Stimulated activated CD4-positive, alpha-beta T cell treated with anti-CD3 and anti-CD28 coated beads, Interleukin-12 subunit alpha, Interleukin-12 subunit beta, amount 100 ng/mL, for 4 hours (primary cell): ENCODE measurements around the gene ALPL.
A peak's percentile ranks its signal among the peaks of the same experiment; 100 is the strongest.
"Not testable (repeated sequence)": the region's sequence is repeated elsewhere in the genome, so short reads cannot be mapped to it uniquely, and the experiment has no call there.

Source experiments
- DNase-seq: peaks from one replicate; pipeline ENCODE4 v3.0.0-alpha.2; 2020

Gene ALPL

GRCh38 chr1:21508580-21509350 is 458 bp upstream of the ALPL start:
- DNase-seq = peak; percentile 73

DNA sequence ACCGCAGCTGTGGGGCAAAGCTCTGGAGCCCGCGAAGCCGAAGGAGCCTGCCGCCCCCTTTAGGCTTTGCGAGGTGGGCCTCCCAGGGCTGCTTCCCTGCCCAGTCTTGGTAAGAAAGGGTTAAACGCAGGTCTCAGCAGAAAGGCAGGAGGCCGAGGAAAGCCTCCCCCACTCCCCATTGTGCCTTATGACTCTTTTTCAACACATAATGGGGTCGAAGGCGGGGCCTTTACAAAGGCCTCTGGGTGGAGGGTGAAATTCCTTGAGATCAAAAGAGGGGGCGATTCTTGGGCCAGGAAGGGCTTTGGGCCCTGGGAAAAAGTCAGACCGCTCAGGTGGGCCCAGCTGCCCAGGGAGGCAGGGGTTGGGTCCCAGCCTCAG is 880 bp downstream of the ALPL start:
- DNase-seq = no peak

GRCh38 chr1:21510885-21511578 is 1.8 kb downstream of the ALPL start:
- no peak for DNase-seq

DNA sequence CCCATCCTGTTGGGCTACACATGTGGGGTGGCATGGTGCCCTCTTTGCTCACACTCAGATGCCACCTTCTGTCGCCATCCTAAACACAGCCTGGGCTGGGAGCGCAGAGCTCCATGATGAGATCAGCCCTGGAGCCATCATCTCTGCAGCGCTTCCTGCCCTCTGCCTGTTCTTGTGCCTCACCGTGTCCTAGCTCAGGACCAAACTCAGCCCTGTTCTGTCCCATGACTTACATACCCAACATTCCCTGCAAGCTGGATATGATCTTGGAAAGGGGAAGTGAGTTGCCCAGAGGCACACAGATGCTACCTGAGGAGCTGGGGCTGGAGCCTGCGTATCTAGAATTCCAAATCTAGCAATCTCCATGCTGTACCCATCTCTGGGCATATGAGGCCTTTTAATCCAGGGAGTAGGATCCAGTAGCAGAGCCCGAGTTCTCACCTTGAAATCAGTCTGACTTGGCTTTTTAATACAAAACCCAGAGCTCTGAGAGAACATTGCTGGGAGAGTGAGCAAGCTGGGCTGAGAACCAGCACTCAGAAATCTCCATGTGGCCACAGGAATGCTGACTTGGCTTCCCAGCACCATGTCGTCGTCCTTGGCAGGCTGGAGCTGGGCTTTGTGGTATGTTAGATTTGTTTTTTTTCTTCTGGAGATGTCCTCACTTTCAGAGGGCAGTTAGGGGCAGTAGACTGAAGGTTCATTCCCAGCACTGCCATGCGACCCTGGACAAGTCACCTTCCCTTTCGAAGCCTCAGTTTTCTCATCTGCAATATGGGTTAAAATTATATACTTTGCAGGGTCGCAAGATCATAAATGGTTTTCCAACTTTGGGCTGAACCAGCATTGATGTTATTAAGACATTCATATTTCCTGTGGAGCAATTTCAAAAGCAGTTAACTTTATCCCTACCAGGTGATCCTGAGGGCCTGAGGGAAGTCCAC is 2.6 kb downstream of the ALPL start:
- DNase-seq = no peak

DNA sequence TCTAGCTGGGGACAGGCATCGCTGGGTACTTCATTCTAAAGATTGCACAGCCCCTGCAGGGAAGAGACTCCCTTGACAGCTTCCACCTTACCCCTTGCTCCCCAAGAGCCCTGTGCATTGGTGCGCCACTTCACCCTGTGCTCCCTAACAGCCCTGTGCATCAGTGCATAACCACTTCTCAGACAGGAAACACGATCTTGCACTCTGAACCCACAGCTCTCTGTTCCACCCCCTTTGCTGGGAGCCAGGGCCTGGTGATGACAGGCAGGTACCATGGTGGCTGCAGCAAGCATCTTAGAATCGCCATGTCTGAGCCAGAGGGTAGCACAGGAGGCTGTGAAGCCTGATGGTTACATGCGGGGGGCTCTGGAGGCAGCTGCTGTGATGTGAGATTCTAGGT is 5.0 kb downstream of the ALPL start:
- no peak for DNase-seq

- DNase-seq = no peak
Measured at GRCh38 chr1:21517161-21517589, 8.0 kb downstream of the ALPL start.

- no peak for DNase-seq
Measured at GRCh38 chr1:21517660-21518480, 8.6 kb downstream of the ALPL start.

DNA sequence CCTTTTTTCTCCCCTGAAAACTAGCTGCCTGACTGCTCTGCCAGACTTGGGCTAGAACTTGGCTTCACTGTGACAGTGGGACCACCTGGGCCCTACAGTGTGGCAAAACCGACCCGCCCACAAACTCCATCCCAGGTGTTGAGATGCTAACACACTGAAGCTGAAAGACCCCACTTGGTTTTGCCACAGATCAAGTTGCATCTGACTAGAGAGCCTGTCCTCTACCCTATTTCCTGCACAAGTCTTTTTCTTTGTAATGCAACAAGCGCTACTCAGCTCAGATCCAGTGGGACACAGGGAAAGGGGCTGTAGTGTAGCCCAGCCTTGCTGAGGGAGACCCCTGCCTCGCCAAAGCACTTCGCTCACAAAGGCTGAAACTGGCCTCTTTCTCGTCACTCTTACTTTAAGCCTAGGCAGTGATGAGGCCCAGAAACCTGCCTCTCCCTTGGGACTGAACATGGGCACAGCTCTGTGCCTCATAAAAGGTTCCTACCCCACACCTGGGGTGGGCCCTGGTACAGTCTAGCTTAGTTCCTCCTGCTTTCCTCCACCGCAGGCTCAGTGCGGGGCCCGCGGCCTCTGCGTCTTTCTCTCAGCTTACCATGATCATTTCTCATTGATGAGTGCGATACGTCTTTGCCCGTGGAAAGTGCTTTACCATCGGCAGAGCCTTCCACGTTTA is 9.7 kb downstream of the ALPL start:
- DNase-seq = no peak

DNA sequence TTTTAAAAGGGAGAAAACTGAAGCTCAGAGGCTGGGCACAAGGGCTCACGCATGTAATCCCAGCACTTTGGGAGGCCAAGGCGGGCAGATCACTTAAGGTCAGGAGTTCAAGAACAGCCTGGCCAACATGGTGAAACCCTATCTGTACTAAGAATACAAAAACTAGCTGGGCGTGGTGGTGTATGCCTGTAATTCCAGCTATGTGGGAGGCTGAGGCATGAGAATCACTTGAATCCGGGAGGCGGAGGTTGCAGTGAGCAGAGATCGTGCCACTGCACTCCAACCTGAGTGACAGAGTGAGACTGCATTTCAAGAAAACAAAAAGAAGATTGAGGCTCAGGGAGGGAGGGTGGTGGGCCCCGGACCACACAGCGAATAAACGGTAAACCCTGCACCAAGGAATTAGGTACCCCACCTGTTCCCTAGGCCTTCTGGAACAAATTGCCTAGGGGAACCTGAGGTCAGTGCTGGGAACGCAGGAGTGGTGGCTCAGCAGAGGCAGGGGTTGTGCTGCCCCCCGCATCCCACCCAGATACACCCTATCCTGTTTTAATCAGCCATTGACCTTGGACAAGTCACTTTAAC is 10.4 kb downstream of the ALPL start:
- not testable (repeated sequence) for DNase-seq

DNA sequence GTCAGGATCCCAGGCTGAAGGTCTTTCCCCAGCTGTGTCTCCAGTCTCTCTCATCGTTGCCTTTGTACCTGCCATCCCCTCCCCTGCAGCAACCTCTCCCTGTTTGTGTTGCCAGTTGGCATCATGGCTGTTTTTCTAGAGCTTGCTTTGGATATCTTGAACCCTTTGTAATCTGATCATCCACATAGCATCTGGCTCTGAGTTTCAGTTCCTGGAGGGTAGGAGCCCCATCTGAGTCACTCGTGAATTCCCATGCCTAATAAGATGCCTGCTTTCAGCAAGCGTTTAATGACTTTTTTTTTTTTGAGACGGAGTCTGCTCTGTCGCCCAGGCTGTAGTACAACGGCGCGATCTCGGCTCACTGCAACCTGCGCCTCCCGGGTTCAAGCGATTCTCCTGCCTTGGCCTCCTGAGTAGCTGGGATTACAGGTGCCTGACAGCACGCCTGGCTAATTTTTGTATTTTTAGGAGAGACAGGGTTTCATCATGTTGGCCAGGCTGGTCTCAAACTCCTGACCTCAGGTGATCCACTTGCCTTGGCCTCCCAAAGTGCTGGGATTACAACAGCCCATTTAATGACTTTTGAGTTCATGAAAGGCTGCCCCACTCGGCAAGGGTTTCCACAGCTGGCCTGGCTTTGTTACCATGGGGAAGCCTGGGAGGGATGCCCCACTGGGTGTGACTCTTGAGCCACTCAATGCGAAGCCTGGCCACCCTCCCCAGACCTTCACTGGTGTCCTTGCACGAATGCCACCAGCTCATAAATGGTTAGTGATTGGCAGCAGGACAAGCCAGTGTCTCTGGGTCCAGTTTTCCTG is 11.9 kb downstream of the ALPL start:
- DNase-seq = no peak

DNA sequence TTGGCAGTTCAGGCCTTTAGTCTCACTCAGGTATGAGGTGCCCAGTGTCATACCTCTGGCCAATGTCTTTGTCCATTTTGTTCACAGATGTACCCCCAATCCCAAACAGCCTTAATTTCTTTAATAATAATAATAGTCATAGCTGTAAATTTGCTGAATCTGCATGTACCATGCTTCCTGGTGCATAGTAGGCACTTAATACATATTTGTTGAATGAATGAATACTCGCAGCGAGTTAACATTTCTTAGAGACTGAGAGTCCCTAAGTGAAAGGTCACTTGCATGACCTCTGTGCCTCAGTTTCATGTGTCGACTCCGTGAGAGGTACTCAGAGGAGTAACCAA is 12.5 kb downstream of the ALPL start:
- DNase-seq = no peak

GRCh38 chr1:21522525-21523038 is 13.4 kb downstream of the ALPL start:
- no peak for DNase-seq

GRCh38 chr1:21523297-21523813 is 14.1 kb downstream of the ALPL start:
- DNase-seq = no peak

DNA sequence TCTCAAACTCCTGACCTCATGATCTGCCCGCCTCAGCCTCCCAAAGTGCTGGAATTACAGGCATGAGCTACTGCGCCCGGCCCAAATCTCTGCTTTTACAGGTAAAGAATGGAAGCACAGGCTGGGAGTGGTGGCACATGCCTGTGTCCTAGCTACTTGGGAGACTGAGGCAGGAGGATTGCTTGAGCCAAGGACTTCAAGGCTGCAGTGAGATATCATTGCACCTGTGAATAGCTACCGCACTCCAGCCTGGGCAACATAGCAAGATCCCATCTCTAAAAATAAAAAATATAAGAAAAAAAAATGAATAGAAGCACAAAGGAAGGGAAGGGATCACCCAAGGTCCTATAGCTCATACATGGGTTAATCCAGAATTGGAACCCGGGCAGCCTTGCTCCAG is 15.0 kb downstream of the ALPL start:
- DNase-seq = no peak

GRCh38 chr1:21524686-21525339 is 15.6 kb downstream of the ALPL start:
- no peak for DNase-seq

GRCh38 chr1:21525340-21525717 is 16.1 kb downstream of the ALPL start:
- DNase-seq = no peak

DNA sequence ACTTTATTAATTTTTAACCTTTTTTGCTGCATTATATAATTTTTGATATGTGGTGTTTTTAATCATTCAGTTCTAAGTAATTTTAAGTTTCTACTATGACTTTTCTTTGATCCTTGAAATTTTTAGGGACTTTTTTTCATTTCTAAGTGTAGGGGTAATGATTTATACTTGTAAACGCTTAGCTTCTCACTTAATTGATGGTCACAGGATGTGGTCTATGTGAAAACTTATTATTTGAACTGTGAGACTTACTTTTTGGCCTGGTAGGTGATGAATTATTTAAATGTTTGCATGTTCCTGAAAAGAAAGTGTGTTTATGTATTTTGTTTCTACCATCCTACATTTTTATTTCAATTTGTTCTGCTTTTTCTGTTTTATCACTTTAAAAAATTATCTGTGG is 17.2 kb downstream of the ALPL start:
- DNase-seq = no peak

- no peak for DNase-seq
Measured at GRCh38 chr1:21530368-21531016, 21.3 kb downstream of the ALPL start.

DNA sequence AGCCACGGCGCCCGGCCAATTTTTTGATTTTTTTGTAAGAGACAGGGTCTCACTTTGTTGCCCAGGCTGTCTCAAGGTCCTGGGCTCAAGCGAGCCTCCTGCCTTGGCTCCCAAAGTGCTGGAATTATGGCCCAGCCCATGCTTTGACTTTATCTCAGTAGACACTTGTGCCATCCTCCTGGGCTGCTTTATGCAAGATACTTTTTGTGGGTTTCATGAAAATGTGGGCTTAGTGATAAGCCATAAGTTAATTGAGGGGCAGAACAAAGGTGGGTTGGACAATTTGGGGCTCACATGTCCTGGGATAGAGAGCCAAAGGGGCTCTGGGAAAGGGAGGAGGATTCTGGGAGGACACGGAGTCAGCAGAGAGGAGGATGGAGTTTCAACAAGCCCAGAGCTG is 22.0 kb downstream of the ALPL start:
- DNase-seq = no peak
